NCI-H1092 (cell line): ENCODE data around the gene MARK2.

Source experiments
- DNase-seq: peaks from one replicate; lab custom pipeline; 2025; lab: John Stamatoyannopoulos, UW

Gene MARK2

GRCh38 chr11:63882555-63883242 lies 43.8 kb downstream of the MARK2 start:
- no peak for DNase-seq

GRCh38 chr11:63883791-63884190 lies 44.9 kb downstream of the MARK2 start:
- no peak for DNase-seq

GRCh38 chr11:63884196-63884932 lies 45.5 kb downstream of the MARK2 start:
- no peak for DNase-seq

GRCh38 chr11:63887386-63887999 lies 48.6 kb downstream of the MARK2 start:
- no peak for DNase-seq

- DNase-seq, result no peak
These were observed 49.5 kb downstream of the MARK2 start for GRCh38 chr11:63888170-63889086.

GRCh38 chr11:63889344-63889743 lies 50.4 kb downstream of the MARK2 start:
- no peak for DNase-seq

- DNase-seq, result no peak
These were observed 51.5 kb downstream of the MARK2 start for GRCh38 chr11:63890368-63890767.

GRCh38 chr11:63892228-63892627 lies 53.3 kb downstream of the MARK2 start:
- no peak for DNase-seq

GRCh38 chr11:63893355-63893754 lies 54.4 kb downstream of the MARK2 start:
- DNase-seq, result no peak

GRCh38 chr11:63896071-63896470 lies 57.2 kb downstream of the MARK2 start:
- no peak for DNase-seq

GRCh38 chr11:63897459-63898146 lies 58.7 kb downstream of the MARK2 start:
- DNase-seq, result no peak

- DNase-seq, result no peak
These were observed 62.8 kb downstream of the MARK2 start for GRCh38 chr11:63901660-63902059.

- no peak for DNase-seq
These were observed 65.0 kb downstream of the MARK2 start for GRCh38 chr11:63903884-63904283.

GRCh38 chr11:63904743-63905142 lies 65.8 kb downstream of the MARK2 start:
- DNase-seq, result no peak

- DNase-seq, result no peak
These were observed 66.3 kb downstream of the MARK2 start for GRCh38 chr11:63905179-63905578.

- DNase-seq, result no peak
These were observed 67.2 kb downstream of the MARK2 start for GRCh38 chr11:63906087-63906486.

- no peak for DNase-seq
These were observed 67.7 kb downstream of the MARK2 start for GRCh38 chr11:63906585-63906984.

GRCh38 chr11:63907063-63907462 lies 68.2 kb downstream of the MARK2 start:
- DNase-seq, result no peak

- no peak for DNase-seq
These were observed 69.1 kb downstream of the MARK2 start for GRCh38 chr11:63907808-63908530.

GRCh38 chr11:63908631-63909401 lies 69.9 kb downstream of the MARK2 start:
- DNase-seq, result no peak
